GM06990 (cell line): Measurements from ENCODE around the gene VKORC1L1.
"Not testable (repeated sequence)": the region's sequence is repeated elsewhere in the genome, so short reads cannot be mapped to it uniquely, and the experiment has no call there.

Experiments used
- DNase-seq: peaks from one replicate; pipeline ENCODE4 v3.0.0-alpha.2; 2011; ENCODE audit not compliant: insufficient read length; ENCODE audit errors: extremely low read depth
- H3K27me3 ChIP-seq: replicated peaks from 2 replicates; pipeline ENCODE4 v1.6.0; 2011; ENCODE audit warnings: low read length; ENCODE audit not compliant: control insufficient read depth, insufficient read depth
- H3K36me3 ChIP-seq: 2 replicates; pipeline ENCODE4 v1.5.1; 2011; ENCODE audit warnings: low read length; ENCODE audit not compliant: control insufficient read depth, insufficient read depth
- H3K4me3 ChIP-seq: replicated peaks from 2 replicates; pipeline ENCODE4 v1.5.1; 2011; ENCODE audit warnings: low read depth, mild to moderate bottlenecking, control low read depth, low read length
- TF ChIP-seq, protein P1 (sequence below): IDR thresholded peaks from 2 replicates; pipeline ENCODE4 v1.5.1; 2011; ENCODE audit warnings: low read length, control low read depth, mild to moderate bottlenecking, inconsistent platforms; ENCODE audit not compliant: insufficient read depth, poor library complexity, severe bottlenecking

VKORC1L1 gene

DNA sequence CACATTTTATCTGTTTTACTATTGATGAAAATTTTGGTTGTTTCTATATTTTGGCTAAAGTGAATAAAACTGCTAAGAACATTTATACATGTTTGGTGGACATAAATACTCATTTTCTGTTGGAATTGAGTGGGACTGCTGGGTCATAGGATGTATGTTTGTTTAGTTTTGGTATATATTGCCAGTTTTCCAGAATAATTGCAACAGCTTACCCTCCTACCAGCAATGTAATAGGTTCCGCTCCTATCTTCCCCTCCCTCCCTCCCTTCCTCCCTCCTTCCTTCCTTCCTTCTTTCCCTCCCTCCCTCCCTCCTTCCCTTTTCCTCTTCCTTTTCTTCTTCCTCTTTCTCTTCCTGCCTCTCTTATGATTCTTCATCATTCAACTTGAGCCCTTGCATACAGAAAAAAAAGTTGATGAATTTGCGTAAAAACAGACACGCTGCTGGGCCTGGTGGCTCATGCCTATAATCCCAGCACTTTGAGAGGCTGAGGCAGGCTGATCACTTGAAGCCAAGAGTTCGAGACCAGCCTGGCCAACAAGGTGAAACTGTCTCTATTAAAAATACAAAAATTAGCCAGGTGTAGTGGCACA is 23.5 kb downstream of the VKORC1L1 start:
- TF ChIP-seq, protein P1, sequence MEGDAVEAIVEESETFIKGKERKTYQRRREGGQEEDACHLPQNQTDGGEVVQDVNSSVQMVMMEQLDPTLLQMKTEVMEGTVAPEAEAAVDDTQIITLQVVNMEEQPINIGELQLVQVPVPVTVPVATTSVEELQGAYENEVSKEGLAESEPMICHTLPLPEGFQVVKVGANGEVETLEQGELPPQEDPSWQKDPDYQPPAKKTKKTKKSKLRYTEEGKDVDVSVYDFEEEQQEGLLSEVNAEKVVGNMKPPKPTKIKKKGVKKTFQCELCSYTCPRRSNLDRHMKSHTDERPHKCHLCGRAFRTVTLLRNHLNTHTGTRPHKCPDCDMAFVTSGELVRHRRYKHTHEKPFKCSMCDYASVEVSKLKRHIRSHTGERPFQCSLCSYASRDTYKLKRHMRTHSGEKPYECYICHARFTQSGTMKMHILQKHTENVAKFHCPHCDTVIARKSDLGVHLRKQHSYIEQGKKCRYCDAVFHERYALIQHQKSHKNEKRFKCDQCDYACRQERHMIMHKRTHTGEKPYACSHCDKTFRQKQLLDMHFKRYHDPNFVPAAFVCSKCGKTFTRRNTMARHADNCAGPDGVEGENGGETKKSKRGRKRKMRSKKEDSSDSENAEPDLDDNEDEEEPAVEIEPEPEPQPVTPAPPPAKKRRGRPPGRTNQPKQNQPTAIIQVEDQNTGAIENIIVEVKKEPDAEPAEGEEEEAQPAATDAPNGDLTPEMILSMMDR = no peak
- Histone ChIP-seq H3K4me3 (no peak overlapping the region), H3K27me3 (no peaks in the 10 kb centered on the region), H3K36me3 (no peaks in the 10 kb centered on the region; the same call in 1 of the 2 replicates)
- DNase-seq = no peak

DNA sequence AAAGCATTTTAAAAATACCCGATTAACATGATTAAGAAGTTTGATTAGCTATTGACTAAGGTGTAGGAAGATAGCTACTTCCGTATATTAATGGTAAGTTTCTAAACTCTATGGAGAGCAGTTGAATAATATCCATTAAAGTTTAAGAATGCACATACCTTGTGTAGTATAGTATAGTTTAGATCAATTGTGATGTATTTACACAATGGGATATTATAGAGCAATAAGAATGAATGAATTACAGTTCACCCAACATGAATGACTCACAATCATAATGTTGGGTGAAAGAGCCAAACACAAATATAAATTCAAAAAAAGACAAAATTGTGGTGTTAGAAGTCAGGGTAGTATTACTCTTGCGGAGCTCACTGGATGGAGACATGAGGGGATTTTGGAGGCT is 24.4 kb downstream of the VKORC1L1 start:
- not testable (repeated sequence) for DNase-seq, H3K36me3 ChIP-seq, H3K4me3 ChIP-seq, H3K27me3 ChIP-seq

DNA sequence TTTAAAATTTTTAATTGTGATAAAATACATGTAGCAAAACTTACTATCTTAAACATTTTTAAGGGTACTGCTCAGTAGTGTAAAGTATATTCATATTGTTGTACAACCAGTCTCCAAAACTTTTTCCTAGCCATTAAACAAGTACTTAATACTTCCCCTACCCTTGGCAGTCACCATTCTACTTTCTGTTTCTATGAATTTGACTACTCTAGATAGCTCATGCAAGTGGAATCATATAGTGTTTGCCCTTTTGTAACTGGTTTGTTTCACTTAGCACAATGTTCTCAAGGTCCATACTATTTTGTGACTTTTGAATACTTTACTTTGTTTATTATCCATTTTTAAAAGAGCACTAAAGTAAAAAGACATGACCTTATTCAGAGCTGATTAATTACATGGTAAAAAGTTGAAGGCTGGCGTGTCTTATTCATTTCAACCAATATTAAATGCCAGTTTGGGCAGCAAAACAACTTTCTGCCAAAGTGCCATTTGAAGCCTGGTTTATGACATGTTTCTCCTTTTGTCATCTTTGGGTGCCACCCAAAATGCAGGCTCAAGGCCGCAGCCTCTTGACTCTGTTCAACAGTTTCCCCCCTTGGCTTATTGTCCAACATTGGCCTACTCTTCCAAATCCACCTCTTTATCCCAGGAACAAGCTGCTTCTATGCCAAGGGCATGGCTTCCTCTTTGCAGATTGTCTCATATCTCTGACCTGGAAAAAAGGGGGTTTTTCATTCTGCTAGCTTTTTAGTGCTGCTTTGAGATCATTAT is 26.0 kb downstream of the VKORC1L1 start:
- not testable (repeated sequence) for DNase-seq, H3K36me3 ChIP-seq, H3K4me3 ChIP-seq, H3K27me3 ChIP-seq

DNA sequence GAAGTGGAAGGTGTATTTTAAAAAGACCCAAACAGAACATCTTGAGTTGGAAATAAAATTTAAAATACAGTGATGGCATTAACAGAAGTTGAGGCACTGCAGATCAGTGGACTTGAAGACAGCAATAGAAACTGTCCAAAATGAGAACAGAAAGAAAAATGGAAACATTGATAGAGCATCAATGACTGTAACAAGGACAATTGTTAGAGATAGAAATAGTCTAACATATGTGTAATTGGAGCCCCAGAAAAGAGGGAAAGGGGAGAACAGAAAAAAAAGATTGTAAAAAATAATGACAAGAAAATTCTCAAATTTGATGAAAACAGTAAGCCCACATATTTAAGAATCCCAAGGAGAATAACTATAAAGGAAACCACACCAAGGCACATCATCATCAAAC is 29.4 kb downstream of the VKORC1L1 start:
- H3K27me3 ChIP-seq = no peaks in the 10 kb centered on the region
- no peak for DNase-seq
- no peak overlapping the region for H3K4me3 ChIP-seq
- H3K36me3 ChIP-seq = no peaks in the 10 kb centered on the region; the same call in 1 of the 2 replicates
- TF ChIP-seq, protein P1 = no peak

DNA sequence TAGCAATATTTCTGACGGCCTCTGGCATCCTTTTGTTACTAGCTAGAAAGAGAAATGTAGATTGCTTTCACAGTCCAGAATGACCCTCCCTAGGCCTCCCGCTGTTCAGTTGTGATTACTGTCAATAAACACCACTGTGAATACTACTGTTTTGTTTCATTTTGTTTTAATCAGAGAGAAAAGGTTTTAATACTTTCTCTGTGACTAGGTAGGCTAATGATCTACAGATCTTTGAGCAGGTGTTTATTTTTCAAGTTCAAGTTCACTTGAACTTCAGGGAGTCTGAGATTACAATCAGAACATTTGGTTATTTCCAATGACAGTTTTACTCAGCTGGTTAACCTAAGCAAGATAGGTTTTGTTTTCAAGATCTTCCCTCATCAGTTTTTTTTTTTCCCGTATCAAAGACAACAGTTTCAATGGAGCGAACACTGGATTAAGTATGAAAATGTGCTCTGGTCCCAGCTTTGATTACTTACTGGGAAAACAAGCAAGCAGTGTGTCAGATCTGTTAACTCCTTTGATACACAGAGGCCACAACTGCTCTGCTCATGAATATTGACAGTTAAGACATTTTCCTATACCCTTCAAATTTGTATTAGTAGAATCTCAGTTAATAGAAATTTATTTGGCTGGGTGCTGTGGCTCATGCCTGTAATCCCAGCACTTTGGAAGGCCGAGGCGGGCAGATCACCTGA is 34.8 kb downstream of the VKORC1L1 start:
- no peaks in the 10 kb centered on the region for H3K27me3 ChIP-seq
- no peak for DNase-seq
- no peak overlapping the region for H3K4me3 ChIP-seq
- H3K36me3 ChIP-seq = no peaks in the 10 kb centered on the region
- TF ChIP-seq, protein P1 = no peak

DNA sequence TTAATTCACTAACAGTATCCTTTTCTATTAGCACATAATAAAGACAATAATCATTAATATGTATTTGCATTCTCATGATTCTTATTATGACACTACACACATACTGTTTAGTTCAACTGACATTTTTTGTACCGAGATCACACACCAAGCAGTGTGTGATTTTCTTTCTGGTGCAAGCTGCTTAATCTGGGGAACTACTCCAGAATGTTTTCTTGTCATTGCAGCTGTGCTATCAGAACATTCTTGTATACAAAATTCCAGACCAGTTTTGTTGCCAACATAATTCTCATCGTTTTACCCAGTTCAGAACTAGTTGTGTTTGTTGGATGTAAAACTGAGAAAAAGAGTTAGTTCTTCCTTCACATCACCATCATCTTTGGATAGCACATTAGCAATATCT is 37.4 kb downstream of the VKORC1L1 start:
- no peaks in the 10 kb centered on the region for H3K36me3 ChIP-seq
- TF ChIP-seq, protein P1 = no peak
- no peaks in the 10 kb centered on the region for H3K27me3 ChIP-seq
- H3K4me3 ChIP-seq = no peak overlapping the region
- no peak for DNase-seq
